ENCODE data around the gene ADCY3. TPM values are rescaled to one million over a fixed set of nuclear protein-coding genes. Genes with fewer than 3 reads are reported as not detected.

ADCY3 gene
- total RNA-seq, 1 experiment from 2014 or later = 6.7 TPM

DNA sequence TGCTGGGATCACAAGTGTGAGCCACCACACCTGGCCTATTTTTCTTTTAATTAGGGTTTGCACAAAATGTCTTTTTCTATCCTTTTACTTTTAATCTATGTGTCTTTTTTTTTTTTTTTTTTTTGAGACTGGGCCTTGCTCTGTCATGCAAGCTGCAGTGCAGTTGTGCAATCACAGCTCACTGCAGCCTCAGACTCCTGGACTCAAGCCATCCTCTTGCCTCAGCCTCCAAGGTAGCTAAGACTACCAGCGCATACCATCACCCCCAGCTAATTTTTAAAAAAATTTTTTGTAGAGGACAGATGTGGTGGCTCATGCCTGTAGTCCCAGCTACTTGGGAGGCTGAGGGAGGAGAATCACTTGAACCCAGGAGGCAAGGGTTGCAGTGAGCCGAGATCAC, 27.1 kb downstream of the ADCY3 start:
- peaks cover 19% of the 10 kb centered on the region for H3K9me3 ChIP-seq
- DNase-seq = no peak
- H3K27me3 ChIP-seq = no peaks in the 10 kb centered on the region
- no peaks in the 10 kb centered on the region for H3K36me3 ChIP-seq
- no peak overlapping the region for H3K4me3 ChIP-seq

DNA sequence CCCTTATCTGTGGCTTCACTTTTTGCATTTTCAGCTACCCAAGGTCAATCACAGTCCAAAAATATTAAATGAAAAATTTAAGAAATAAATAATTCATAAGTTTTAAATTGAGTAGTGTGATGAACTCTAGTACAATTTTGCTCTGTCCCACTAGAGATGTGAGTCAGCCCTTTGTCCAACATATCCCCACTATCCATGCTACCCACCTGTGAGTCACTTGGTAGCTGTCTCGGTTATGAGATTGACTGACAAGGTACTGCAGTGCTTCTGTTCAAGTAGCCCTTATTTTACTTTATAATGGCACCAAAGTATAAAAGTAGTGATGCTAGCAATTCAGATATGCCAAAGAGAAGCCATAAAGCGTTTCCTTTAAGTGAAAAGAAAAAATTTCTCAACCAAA, 28.8 kb downstream of the ADCY3 start:
- H3K4me3 ChIP-seq = no peak overlapping the region
- no peak for DNase-seq
- H3K9me3 ChIP-seq = peaks cover 19% of the 10 kb centered on the region
- no peaks in the 10 kb centered on the region for H3K36me3 ChIP-seq
- H3K27me3 ChIP-seq = no peaks in the 10 kb centered on the region

GRCh38 chr2:24889221-24889620, 30.8 kb downstream of the ADCY3 start:
- Histone ChIP-seq H3K9me3 (peaks cover 4% of the 10 kb centered on the region), H3K27me3 (no peaks in the 10 kb centered on the region), H3K36me3 (no peaks in the 10 kb centered on the region), H3K4me3 (no peak overlapping the region)
- DNase-seq = no peak

DNA sequence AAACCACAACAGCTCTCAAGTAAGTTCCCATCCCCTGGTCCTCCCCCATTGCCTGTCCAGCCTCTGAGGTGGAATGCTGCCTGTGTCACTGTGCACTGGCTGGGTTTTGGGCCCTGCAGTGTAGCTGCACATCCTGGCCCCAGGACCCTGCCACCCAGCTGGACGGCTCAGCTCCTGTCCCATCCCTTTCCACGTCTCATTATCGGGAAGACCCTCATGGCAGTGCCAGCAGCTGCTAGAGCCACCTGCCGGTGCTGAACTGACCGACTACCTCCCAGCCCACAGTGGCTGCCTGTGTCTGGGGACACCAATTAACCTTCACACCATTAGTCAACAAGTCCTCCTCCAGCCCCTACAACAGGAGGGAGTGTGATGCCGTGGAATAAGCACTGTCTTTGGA, 31.9 kb downstream of the ADCY3 start:
- no peaks in the 10 kb centered on the region for H3K27me3 ChIP-seq
- H3K4me3 ChIP-seq = no peak overlapping the region
- peaks cover 2% of the 10 kb centered on the region; the same call in 1 of the 2 replicates for H3K9me3 ChIP-seq
- no peaks in the 10 kb centered on the region for H3K36me3 ChIP-seq
- no peak for DNase-seq

DNA sequence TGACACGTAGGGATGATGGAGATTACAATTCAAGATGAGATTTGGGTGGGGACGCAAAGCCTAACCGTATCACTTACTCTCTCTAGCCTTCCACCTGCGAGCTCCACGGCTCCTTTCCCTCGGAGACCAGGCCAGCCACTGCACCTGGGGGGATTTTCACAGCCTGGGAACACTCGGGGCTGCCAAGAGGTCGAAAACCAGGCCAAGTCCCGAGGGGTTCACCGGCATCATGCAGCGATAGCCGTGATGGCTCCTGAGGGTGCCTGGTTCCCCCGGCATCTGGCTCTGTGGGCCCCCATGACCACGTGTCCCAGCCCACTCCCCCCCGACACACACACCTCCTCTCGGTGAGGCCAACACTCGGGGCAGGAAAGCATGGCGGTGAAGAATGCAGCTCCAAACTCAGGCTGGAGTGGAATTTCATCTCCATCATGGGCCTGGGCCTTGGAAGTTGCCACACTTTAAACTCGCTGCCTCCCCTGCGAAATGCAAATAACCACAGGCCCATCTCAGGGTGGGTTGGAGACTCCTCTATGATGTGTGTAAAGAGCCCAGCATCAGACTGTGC, 32.6 kb downstream of the ADCY3 start:
- no peaks in the 10 kb centered on the region for H3K9me3 ChIP-seq
- no peak overlapping the region for H3K4me3 ChIP-seq
- no peak for DNase-seq
- H3K36me3 ChIP-seq = no peaks in the 10 kb centered on the region
- no peaks in the 10 kb centered on the region for H3K27me3 ChIP-seq

GRCh38 chr2:24886691-24887304, 33.2 kb downstream of the ADCY3 start:
- no peaks in the 10 kb centered on the region for H3K36me3 ChIP-seq
- no peak for DNase-seq
- no peaks in the 10 kb centered on the region for H3K27me3 ChIP-seq
- H3K9me3 ChIP-seq = no peaks in the 10 kb centered on the region
- H3K4me3 ChIP-seq = no peak overlapping the region

GRCh38 chr2:24886126-24886501, 33.9 kb downstream of the ADCY3 start:
- no peak overlapping the region for H3K4me3 ChIP-seq
- no peaks in the 10 kb centered on the region for H3K27me3 ChIP-seq
- H3K36me3 ChIP-seq = no peaks in the 10 kb centered on the region
- DNase-seq = no peak
- H3K9me3 ChIP-seq = no peaks in the 10 kb centered on the region

DNA sequence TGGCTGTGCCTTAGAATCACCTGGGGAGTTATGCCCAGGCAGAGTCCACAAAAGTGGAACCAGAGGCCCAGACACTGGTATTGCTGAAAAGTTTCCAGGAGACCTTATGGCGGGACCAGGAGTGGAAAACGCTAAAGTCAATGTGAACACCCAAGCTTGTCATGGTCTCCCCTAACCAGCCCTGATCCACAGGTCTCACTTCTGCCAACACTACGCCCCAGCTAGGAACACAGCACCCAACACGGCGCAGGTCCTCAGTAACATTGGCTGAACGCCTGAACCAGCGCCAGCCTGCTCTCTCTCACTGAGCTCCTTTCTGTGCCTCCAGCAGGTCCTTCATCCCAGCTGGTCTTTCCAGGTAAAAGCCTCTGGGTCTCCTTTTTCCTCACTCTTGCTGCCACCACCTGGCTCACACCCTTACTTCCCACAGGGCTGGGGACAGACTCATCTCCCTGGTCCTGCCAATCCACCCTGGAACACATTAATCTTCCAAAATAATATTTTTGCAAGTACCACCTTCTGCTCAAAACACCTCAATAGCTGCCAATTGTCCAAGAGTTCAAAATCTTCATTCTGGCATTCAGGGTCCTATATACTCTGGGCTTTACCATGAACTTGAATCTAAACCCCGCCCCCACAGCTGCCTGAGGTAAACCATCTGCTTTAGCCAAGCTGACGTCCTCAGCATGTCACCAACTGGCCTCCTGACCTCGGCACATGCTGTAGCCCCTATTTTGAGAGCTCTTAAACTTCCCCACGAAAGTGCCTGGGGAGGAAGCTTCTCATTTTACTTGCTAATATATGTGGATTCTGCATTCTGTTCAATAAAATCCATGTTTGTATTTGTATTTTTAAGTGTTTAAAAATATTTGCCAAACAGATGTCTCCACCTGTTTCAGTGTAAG, 34.6 kb downstream of the ADCY3 start:
- Histone ChIP-seq H3K4me3 (no peak overlapping the region), H3K9me3 (no peaks in the 10 kb centered on the region), H3K27me3 (no peaks in the 10 kb centered on the region), H3K36me3 (no peaks in the 10 kb centered on the region)
- DNase-seq = no peak

DNA sequence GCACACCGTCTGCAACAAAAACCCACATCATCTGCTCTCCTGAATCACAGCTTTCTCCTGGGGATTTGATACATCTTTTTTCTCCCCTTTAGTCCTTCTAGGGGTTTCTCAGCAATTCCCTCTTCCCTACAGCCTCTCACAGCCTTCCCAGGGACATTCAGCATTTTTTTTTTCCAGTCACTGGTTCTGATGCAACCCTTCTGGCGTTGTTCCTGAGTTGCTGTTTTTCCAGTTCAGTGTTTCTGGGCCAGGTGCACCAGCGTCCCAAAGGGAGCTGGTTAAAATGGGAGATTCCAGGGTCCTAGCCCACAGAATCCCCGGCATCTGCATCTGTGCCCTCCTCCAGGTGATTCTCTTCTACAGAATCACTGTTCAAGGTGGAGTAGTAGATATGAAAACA, 36.1 kb downstream of the ADCY3 start:
- H3K27me3 ChIP-seq = no peaks in the 10 kb centered on the region
- no peaks in the 10 kb centered on the region for H3K9me3 ChIP-seq
- DNase-seq = no peak
- H3K36me3 ChIP-seq = no peaks in the 10 kb centered on the region
- no peak overlapping the region for H3K4me3 ChIP-seq

DNA sequence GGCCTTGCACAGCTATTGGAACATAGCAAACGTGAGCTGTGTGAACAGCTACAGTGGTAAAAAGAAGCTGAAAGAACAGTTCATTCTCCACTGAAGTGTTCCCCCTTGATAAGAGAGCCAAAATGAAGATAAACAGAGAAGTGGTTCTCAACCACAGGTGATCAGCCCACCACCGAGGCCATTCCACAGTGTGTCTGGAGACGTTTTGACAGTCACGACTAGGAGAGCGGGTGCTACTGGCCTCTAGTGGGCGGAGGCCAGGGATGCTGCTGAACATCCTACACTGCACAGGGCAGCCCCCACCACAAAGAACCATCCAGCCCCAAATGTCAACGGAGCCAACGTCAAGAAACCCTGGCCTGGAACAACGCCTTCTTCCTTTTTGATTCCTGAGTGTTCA, 38.4 kb downstream of the ADCY3 start:
- H3K4me3 ChIP-seq = no peak overlapping the region
- no peak for DNase-seq
- H3K27me3 ChIP-seq = no peaks in the 10 kb centered on the region
- H3K9me3 ChIP-seq = no peaks in the 10 kb centered on the region
- H3K36me3 ChIP-seq = no peaks in the 10 kb centered on the region

DNA sequence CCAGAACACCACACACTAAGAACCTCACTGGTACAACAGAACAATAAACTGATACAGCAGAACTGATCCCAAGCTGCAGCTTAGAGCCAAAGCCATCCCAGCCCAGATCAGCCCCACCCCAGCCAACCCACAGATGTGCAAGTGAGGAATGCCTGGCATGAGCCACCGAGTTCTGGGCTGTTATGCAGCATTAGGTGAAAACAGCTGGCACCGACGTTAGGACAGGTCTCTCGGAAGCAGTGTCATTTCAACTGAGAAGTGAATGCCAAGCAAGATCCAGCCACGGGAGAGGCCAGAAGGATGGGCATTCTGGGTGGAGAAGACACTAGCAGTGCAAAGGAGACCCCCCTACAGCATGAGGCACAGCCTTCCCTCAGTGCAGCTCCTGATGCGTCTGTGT, 38.9 kb downstream of the ADCY3 start:
- H3K27me3 ChIP-seq = no peaks in the 10 kb centered on the region
- H3K9me3 ChIP-seq = no peaks in the 10 kb centered on the region
- no peak for DNase-seq
- H3K4me3 ChIP-seq = no peak overlapping the region
- no peaks in the 10 kb centered on the region for H3K36me3 ChIP-seq

DNA sequence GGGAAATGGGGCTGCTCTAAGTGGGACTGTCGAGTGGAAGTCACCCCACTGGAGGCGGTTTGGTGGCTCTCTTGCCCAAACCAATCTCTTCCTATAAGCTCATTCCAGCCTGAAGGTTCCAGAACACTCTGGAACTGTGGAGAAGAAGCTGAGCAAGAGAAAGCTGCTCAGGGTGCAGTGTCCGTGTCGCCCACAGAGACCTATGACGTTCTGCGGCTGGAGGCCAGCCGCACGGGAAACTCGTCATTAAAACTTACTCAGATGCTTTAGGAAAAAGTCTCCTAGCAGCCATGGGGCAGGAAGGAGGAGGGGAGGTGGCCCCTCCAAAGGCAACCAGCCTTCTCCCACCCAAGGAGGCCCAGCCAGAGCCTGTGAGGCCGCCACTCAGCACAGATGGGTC, 41.7 kb downstream of the ADCY3 start:
- no peaks in the 10 kb centered on the region for H3K36me3 ChIP-seq
- no peaks in the 10 kb centered on the region for H3K9me3 ChIP-seq
- no peak for DNase-seq
- no peak overlapping the region for H3K4me3 ChIP-seq
- H3K27me3 ChIP-seq = no peaks in the 10 kb centered on the region

- H3K27me3 ChIP-seq = no peaks in the 10 kb centered on the region
- no peak for DNase-seq
- H3K9me3 ChIP-seq = no peaks in the 10 kb centered on the region
- no peaks in the 10 kb centered on the region for H3K36me3 ChIP-seq
- no peak overlapping the region for H3K4me3 ChIP-seq
These were observed 42.4 kb downstream of the ADCY3 start for GRCh38 chr2:24877646-24878045.

GRCh38 chr2:24877067-24877466, 43.0 kb downstream of the ADCY3 start:
- no peak for DNase-seq
- no peaks in the 10 kb centered on the region for H3K9me3 ChIP-seq
- H3K4me3 ChIP-seq = no peak overlapping the region
- no peaks in the 10 kb centered on the region for H3K36me3 ChIP-seq
- H3K27me3 ChIP-seq = no peaks in the 10 kb centered on the region

DNA sequence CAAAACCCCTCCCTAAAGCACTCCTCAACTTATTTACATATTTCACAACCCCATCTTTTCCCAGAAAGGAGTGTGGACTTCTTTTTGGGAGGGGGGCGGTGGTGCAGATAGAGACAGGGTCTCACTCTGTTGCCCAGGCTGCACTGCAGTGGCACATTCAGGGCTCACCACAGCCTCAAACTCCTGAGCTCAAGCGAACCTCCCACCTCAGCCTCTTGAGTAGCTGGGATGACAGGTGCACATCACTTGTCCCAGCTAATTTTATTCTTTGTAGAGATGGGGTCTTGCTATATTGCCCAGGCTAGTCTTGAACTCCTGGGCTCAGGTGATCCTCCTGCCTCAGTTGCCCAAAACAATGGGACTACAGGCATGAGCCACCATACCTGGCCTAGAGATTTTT, 44.1 kb downstream of the ADCY3 start:
- no peak overlapping the region for H3K4me3 ChIP-seq
- no peaks in the 10 kb centered on the region for H3K9me3 ChIP-seq
- no peak for DNase-seq
- no peaks in the 10 kb centered on the region for H3K27me3 ChIP-seq
- H3K36me3 ChIP-seq = no peaks in the 10 kb centered on the region

DNA sequence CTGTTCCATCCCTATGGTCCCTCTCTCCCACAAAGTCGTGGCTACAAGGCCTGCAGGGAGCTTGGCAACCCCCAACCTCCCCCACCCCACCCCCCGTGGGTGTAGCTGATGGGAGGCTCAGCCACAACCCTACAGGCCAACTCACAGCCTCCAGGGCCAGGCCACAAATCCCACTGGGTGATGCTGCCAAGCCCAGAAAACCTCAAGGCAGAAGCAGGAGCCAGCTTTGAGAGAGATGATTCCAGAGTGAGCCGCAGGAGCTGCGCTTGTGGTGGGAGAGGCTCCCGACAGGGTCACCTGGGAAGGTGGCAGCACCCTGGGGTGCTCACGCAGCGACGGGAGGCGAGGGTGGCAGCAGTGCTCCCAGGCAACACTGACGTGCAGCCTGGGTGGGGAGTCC, 44.8 kb downstream of the ADCY3 start:
- peak; percentile 88 for DNase-seq
- no peaks in the 10 kb centered on the region for H3K27me3 ChIP-seq

DNA sequence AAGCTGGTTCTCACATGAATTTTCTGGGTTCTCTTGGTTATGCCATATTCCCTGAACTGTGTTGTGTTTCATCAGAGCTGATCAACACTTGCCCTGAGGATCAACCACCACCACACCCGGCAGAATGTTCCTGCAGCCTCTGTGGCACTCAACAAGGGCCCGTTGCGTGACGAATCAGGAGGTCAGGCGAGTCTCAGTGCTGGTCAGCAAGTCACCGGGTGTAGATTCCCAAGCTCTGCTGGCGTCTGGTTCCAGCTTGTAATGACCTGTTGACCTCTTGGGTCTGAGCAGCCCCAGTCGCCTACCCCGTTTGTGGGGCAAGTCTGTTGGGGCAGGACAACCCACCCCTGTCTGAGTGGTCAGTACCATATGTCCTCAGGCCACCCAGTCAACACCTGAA, 46.0 kb downstream of the ADCY3 start:
- H3K27me3 ChIP-seq = no peaks in the 10 kb centered on the region
- H3K9me3 ChIP-seq = no peaks in the 10 kb centered on the region
- H3K4me3 ChIP-seq = no peak overlapping the region
- no peak for DNase-seq
- H3K36me3 ChIP-seq = no peaks in the 10 kb centered on the region

More for the DNA sequence above, 44.8 kb downstream of the ADCY3 start:
- Histone ChIP-seq H3K36me3 (no peaks in the 10 kb centered on the region), H3K4me3 (no peak overlapping the region), H3K9me3 (no peaks in the 10 kb centered on the region)

- no peaks in the 10 kb centered on the region for H3K27me3 ChIP-seq
- no peak overlapping the region for H3K4me3 ChIP-seq
- H3K36me3 ChIP-seq = no peaks in the 10 kb centered on the region
- no peak for DNase-seq
- no peaks in the 10 kb centered on the region for H3K9me3 ChIP-seq
These were observed 46.4 kb downstream of the ADCY3 start for GRCh38 chr2:24873619-24874018.

Data from MG63 (cell line).